HG02623 (cell line): Measurements from ENCODE around the gene MAML1.
A peak's percentile ranks its signal among the peaks of the same experiment; 100 is the strongest.
"Not testable (repeated sequence)": the region's sequence is repeated elsewhere in the genome, so short reads cannot be mapped to it uniquely, and the experiment has no call there.

Source experiments
- ATAC-seq: cut with Tn5 transposase; IDR thresholded peaks from one replicate; pipeline ENCODE4 v1.9.1; 2021; ENCODE audit warnings: moderate library complexity; ENCODE audit not compliant: unreplicated experiment

MAML1 gene

DNA sequence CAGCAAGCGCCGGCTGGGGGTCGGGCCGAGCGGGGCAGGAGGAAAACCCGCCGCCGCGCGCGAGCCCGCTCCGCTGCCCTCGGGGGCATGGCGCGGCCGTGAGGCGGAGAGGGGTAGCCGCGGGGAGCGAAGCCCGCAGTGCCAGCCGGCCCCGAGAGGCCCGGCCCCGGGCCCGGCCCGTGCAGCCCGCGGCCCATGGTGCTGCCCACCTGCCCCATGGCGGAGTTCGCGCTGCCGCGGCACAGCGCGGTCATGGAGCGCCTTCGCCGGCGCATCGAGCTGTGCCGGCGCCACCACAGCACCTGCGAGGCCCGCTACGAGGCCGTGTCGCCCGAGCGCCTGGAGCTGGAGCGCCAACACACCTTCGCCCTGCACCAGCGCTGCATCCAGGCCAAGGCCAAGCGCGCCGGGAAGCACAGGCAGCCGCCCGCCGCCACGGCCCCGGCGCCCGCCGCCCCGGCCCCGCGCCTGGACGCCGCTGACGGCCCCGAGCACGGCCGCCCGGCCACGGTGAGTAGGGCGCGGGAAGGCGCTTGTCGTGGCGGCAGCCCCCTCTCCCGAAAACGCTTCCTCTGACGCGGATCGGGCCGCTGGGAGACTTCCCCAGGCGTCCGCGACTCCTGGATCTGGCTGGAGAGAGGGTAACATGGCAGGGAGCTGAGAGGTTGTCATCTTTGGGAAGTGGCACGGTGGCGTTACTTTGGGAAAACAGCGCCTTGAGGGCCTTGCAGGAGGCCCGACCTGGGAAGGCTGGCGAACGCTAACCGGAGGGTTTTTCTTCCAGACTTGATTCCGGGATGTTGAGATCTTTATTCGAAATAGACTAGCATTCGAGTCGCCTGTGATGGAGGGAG, 523 bp downstream of the MAML1 start:
- ATAC-seq = peak; percentile 17

DNA sequence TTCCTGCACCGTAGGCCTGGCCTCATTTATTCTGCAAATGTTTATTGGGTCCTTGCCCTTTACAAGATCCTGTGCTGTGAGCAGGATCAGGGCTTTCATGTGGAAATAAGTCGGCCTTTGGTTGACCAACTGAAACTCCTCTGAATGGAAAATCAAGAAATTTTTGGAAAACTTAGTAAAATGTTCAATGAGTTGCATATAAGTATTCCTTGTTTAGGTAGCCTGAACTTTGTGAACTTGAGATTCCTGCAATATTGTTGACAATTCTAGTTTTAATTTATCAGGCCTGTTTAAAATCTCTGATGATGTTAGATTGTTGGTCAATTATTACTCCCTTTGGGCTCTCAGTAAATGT, 1.1 kb downstream of the MAML1 start:
- no peak for ATAC-seq

DNA sequence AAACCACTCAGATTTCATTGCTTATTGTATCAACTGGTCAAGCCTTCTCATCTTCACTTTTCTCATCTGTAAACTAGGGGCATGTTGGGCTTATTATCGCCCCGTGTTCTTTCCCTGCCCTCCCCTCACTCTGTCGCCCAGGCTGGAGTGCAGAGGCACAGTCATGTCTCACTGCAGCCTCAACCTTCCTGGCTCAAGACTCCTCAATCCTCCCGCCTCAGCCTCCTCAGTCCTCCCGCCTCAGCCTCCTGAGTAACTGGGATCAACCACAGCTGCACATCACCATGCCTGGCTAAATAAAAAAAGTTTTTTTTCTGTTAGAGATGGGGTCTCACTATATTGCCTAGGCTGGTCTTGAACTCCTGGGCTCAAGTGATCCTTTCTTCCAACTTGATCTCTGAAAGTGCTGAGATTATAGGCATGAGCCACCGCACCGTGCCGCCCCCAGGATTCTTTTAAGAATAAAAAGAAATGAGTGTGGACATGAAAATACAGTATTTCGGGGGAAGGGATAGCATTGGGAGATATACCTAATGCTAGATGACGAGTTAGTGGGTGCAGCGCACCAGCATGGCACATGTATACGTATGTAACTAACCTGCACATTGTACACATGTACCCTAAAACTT, 2.0 kb downstream of the MAML1 start:
- no peak for ATAC-seq

DNA sequence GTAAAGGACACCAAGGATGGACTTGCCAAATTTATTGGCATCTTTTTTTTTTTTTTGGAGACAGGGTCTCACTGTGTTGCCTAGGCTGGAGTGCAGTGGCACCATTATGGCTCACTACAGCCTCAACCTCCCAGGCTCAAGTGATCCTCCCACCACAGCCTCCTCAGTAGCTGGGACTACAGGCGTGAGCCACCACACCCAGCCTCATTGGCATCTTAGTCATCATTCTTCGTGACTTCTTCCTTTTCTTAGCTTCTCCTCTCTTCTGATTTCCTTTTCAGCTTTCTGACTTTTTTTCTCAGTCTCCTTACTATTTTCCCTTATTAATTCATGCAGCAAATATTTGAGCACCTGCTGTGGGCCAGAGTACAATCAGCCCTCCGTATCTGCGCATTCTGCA, 6.1 kb downstream of the MAML1 start:
- no peak for ATAC-seq

DNA sequence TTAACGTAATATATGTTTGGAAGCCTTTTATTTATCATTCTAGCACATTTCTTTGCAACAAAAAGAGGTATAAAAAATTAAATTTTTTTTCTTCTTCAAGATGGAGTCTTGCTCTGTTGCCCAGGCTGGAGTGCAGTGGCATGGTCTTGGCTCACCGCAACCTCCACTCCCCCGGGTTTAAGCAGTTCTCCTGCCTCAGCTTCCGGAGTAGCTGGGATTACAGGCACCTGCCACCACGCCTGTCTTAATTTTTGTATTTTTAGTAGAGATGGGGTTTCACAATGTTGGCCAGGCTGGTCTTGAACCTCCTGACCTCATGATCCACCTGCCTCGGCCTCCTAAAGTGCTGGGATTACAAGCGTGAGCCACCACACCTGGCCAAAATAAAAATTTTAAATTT, 11.5 kb downstream of the MAML1 start:
- ATAC-seq = not testable (repeated sequence)

DNA sequence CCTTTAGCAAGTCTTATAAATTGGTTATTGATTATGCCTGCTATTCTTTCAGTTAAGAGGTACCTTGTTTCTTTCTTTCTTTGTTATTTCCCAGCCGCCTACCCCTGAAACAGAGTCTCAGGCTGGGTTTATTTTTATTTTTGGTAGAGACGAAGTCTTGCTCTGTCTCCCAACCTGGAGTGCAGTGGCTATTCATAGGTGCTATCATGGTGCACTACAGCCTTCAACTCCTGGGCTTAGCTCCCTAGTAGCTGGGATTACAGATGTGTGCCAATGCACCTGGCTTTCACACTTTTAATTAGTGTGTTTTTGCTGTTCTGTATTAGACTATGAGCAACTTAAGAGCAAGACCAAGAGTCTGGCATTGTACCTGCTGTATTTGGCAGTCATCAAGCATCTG, 14.2 kb downstream of the MAML1 start:
- no peak for ATAC-seq

DNA sequence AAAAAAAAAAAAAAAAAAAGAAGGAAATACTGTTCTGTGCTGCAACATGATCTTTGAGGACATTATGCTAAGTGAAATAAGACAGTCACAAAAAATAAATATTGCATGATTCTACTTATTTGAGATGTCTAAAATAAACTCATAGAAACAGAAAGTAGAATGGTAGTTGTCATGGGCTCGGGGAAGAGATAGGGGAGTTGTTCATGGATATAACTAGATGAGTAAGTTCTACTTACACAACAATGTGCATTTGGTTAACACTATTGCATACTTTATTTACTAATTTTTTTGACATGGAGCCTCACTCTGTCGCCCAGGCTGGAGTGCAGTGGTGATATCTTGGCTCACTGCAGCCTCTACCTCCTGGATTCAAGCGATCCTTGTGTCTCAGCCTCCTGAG, 15.2 kb downstream of the MAML1 start:
- no peak for ATAC-seq

DNA sequence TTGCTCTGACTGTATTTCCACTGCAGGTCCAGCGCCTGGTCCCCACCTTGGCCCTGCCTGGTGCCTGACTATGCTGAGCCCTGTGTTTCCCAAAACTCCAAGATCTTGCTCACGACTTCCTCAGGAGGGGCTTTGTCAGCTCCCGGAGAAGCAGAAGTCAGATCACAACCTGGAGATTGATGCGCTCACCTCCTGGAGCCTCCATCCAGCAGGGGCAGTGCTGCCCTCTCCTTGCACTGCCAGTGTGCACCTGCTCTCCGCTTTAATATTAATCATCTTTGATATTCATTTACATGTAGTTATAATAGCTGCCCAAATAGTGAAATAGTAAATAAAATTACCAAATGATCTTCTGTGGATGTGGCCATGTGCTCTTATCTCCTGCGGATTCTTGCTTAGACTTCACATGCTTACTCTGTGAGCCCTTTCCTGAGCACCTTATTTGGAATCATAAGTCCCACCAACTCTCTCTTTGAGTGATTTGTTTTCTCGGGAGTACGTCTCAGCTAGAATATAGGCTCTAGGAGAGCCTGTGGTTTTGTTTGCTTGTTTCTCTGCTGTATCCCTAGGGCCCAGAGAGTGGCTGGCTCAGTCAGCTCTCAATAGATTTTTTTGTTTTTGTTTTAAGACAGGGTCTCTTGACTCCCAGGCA, 17.4 kb downstream of the MAML1 start:
- no peak for ATAC-seq

DNA sequence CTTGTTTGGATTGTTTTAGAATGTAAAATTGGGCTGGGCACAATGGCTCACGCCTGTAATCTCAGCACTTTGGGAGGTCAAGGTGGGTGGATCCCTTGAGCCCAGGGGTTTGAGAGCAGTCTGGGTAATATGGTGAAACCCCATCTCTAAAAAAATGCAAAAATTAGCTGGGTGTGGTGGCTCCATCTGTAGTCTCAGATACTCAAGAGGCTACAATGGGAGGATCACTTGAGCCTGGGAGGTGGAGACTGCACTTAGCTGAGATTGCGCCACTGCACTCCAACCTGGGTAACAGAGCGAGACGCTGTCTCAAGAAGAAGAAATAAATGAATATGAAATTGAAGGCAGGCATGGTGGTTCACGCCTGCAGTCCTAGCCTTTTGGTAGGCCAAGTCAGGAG, 21.3 kb downstream of the MAML1 start:
- no peak for ATAC-seq

DNA sequence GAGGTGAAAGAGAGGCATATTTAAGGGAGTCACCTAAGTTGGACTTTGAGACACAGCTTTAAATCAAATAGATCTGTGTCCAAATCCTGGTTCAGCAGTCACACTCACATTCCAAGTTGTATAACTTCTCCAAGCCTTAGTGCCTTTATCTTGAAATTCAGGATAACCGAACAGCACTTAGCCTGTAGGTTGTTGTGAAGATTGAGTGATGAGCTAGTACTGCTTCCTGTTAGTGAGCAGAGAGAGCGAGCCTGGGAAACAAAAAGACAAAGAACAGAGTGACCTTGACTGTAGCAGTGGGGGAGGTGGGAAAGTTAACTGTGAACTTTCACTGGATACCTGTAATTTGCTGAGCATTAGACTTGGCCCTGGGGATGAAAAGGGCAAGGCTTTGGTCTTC, 22.4 kb downstream of the MAML1 start:
- ATAC-seq = no peak

DNA sequence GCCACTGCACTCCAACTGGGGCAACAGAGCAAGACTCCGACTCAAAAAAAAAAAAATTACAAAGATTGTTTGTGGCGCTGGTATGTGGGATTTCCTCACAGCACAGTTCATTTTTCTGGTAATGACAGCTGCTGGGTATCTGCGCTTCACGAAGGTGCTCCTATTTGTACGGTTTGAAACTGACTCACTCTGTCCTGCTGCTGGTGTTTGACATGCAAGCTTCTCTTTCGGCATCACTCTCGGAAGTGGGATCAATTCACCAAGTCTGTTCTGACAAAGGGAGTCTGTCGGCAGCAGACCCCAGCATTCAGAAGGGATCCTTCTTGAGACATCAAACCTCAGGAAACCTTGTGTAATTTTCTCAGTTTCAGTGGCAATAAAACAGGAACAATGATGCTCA, 26.3 kb downstream of the MAML1 start:
- ATAC-seq = no peak

DNA sequence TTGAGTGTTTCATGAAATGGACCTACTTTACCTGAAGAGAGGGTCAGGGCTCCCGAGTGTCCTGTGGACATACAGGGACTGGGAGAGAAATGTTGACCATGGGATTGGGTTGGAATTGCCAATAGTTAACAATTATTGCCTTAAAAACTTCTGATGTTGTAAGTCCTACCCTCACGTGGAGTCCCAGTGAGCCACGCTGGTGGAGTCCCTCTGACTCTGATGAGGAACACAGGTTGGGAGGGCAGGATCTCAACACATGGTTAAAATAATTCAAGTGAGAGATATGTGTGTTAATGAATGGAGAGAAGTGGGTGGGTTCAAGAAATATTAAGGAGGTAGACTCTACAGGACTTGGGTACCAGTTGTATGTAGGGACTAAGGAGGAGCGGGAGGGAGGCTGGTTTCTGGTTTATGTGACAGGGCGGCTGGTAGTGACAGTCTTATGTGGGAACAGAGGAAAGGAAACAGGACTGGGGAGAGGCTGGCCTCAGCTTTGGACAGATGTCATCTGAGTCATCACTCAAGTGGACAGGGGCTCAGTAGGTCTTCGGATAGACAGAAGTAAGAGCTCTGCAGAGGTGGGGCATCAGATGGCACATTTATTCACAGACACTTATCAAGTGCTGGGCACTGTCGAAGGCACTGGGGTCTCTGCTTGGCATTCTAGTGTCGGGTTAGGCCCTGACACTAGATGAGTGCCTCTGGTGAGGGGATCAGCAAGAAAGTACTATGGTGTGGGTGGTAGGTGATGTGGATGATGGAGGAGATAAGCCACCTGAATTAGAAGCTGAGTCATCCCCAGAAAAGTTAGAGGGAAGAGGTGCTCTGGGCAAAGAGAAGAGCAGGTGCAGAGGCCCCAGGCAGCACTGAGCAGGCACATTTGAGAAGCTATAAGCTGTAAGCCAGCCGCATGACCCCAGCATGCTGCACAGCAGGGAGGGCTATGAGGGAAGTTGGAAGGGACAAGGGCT, 27.2 kb downstream of the MAML1 start:
- ATAC-seq = peak; percentile 41

DNA sequence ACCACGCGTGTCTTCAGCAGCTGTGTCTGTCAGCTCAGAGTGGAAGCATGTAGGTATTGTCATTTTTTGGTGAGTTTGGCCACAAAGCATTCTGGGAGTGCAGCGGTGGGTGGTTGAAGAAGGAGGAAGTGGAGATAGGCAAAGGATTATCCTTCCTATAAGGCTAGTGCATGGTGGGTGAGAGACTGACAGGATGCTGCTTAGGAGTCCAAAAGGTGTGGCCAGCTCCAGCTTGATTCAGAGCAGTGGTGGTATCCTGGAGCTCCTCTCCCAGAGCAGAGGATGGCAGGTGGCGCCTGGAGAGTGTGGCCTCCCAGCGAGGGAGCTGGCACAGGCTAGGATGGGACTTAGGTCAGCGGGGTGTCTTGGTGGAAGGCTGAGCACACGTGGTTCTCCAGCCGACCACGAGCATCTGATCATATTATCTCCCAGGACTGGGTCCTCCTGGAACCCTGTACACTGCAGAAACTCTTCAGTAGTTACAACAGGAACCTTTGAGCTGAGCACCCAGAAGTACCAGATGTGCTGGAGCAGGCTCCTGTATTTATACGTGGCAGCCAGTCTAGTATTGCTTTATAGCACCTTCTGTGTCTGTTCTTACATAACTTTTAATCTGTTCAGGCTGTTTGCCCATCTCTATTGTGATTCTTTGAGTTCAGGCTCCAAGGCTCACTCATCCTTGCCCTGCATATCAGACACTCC, 29.6 kb downstream of the MAML1 start:
- no peak for ATAC-seq

DNA sequence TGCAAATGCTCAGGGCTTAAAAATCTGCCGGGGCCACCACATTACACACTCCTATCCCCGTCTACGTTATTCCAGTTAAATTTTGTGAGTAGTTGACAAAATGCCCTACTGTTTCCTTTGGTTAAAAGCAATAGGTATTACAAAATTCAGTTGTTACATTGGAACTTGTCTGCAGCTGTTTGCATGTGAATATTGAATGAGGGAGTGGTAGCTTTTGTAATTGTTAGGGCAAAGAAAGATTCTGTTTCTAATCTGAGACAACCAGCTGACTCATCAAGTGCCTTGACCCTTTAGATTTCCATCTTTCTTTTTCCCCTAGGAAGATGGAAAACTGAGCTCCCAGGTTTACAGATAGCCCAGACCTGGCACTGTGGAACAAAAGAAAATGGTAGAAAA, 30.2 kb downstream of the MAML1 start:
- no peak for ATAC-seq

DNA sequence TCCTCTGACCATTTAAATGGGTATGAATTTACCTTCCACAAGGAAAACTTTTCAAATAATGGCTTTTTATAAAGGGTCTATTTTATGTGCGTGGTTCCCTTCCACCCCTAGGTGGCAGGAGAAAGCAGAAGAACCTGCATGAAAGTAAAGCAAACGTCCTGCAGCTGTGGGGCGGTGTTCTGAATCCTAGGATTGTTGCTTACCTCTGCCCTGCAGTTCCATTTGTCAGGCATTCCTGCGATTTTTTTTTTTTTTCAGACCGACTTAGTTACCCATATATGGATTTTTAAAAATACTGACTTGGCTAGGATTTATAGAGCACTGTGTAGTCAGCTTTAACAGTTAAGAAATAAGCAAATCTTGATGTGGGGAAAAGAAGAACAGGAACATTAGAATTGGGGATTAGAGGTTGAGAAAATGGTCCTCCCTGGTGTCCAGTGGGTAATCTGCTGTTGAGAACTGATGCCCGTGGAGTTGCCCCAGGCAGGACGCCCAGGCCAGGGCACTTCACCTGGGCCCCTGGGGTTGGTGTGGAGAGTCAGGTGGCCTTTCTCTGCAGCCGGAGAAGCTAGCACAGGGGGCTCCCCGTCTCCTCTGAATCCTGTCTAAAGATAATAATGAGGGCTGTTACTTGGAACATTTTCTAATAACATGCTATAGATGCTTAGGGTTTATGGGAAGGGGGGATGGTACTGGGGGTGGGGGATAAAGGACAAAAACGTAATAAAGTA, 30.8 kb downstream of the MAML1 start:
- no peak for ATAC-seq

DNA sequence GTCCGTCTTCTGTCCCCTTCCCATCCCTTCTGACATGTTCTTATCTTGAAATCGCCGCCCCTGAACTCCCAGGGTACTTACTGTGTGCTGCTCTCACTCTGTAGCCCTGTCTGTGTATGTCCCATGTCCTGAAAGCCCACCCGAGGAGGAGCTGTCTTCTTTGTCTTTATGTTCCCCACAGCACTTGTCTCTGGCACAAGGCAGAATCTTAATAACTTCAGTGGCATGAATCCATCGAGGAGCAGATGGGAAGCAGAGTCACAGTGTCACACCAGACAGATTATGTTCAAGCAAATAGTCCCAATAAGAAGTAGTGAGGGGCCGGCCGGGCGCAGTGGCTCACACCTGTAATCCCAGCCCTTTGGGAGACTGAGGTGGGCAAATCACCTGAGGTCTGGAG, 31.4 kb downstream of the MAML1 start:
- no peak for ATAC-seq

DNA sequence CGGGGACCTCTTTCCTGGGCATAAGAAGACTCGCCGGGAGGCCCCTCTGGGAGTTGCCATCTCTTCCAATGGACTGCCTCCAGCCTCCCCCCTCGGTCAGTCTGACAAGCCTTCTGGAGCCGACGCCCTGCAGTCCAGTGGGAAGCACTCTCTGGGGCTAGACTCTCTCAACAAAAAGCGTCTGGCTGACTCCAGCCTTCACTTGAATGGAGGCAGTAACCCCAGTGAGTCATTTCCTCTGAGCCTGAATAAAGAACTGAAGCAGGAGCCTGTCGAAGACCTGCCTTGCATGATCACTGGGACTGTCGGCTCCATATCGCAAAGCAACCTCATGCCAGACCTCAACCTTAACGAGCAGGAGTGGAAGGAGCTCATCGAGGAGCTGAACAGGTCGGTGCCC, 32.8 kb downstream of the MAML1 start:
- ATAC-seq = no peak

DNA sequence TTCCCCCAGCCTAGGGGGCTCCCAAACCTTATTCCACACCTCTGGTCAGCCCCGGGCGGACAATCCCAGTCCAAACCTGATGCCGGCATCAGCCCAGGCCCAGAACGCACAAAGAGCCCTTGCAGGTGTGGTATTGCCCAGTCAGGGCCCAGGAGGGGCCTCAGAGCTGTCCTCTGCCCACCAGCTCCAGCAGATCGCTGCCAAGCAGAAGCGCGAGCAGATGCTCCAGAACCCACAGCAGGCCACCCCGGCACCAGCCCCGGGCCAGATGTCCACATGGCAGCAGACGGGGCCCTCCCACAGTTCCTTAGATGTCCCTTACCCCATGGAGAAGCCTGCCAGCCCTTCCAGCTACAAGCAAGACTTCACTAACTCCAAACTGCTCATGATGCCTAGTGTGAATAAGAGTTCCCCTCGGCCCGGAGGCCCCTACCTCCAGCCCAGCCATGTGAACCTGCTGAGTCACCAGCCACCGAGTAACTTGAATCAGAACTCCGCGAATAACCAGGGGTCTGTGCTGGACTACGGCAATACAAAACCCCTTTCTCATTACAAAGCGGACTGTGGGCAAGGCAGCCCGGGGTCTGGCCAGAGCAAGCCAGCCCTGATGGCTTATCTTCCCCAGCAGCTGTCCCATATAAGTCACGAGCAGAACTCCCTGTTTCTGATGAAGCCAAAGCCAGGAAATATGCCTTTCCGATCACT, 33.6 kb downstream of the MAML1 start:
- no peak for ATAC-seq
